SK-N-SH treated with all-trans-retinoic acid at 6 μM for 48 hours (cell line): Measurements from ENCODE around the gene UNC5C.

Experiments used
- ATAC-seq: fragments of 200-7000 bp; cut with Tn5 transposase; 3 replicates; pipeline ENCODE4 v1.9.1; 2020; ENCODE audit warnings: mild to moderate bottlenecking, moderate library complexity
- ARNTL ChIP-seq: fragments of 450-650 bp; formaldehyde crosslinking; IDR thresholded peaks from 2 replicates; pipeline ENCODE4 v1.5.0; 2020; ENCODE audit warnings: low read depth, mild to moderate bottlenecking, moderate library complexity, borderline replicate concordance
- CSDC2 ChIP-seq: fragments of 250-450 bp; sonication (Bioruptor Pico); IDR thresholded peaks from 2 replicates; pipeline ENCODE4 v1.5.0; 2020; ENCODE audit warnings: mild to moderate bottlenecking, moderate library complexity
- GLIS3 ChIP-seq: fragments of 250-450 bp; sonication (Bioruptor Pico); IDR thresholded peaks from 2 replicates; pipeline ENCODE4 v1.5.0; 2020; ENCODE audit warnings: mild to moderate bottlenecking, moderate library complexity
- ISL1 ChIP-seq: fragments of 250-450 bp; sonication (Bioruptor Pico); IDR thresholded peaks from 2 replicates; pipeline ENCODE4 v2.1.2; 2022; ENCODE audit warnings: mild to moderate bottlenecking, moderate library complexity
- OSR1 ChIP-seq: fragments of 250-450 bp; sonication (Bioruptor Pico); IDR thresholded peaks from 2 replicates; pipeline ENCODE4 v1.8.0; 2022; ENCODE audit warnings: moderate library complexity, mild to moderate bottlenecking, inconsistent platforms
- PPARA ChIP-seq: fragments of 250-450 bp; sonication (Bioruptor Pico); IDR thresholded peaks from 2 replicates; pipeline ENCODE4 v1.5.0; 2020; ENCODE audit warnings: mild to moderate bottlenecking, borderline replicate concordance
- RARB ChIP-seq: fragments of 250-450 bp; sonication (Bioruptor Pico); IDR thresholded peaks from 2 replicates; pipeline ENCODE4 v1.8.0; 2021; ENCODE audit warnings: mild to moderate bottlenecking, moderate library complexity
- SNAI2 ChIP-seq: fragments of 250-450 bp; sonication (Bioruptor Pico); IDR thresholded peaks from 2 replicates; pipeline ENCODE4 v1.5.0; 2020; ENCODE audit warnings: mild to moderate bottlenecking, moderate library complexity
- TCF4 ChIP-seq: fragments of 250-450 bp; sonication (Bioruptor Pico); IDR thresholded peaks from 2 replicates; pipeline ENCODE4 v1.8.0; 2021; ENCODE audit warnings: mild to moderate bottlenecking, moderate library complexity, borderline replicate concordance
- TOX ChIP-seq: fragments of 250-450 bp; sonication (Bioruptor Pico); IDR thresholded peaks from 2 replicates; pipeline ENCODE4 v1.8.0; 2021; ENCODE audit warnings: mild to moderate bottlenecking, moderate library complexity, borderline replicate concordance
- ZFP3 ChIP-seq: fragments of 250-450 bp; sonication (Bioruptor Pico); IDR thresholded peaks from 2 replicates; pipeline ENCODE4 v1.5.0; 2020; ENCODE audit warnings: mild to moderate bottlenecking, moderate library complexity
- ZNF70 ChIP-seq: fragments of 450-650 bp; formaldehyde crosslinking; IDR thresholded peaks from 2 replicates; pipeline ENCODE4 v1.5.0; 2020; ENCODE audit warnings: mild to moderate bottlenecking, moderate library complexity
- TF ChIP-seq, protein P1 (sequence below): fragments of 250-450 bp; sonication (Bioruptor Pico); IDR thresholded peaks from 2 replicates; pipeline ENCODE4 v1.5.0; 2020; ENCODE audit warnings: mild to moderate bottlenecking, moderate library complexity
- TF ChIP-seq, protein P2 (sequence below): fragments of 250-450 bp; sonication (Bioruptor Pico); IDR thresholded peaks from 2 replicates; pipeline ENCODE4 v1.8.0; 2021; ENCODE audit warnings: low read depth, mild to moderate bottlenecking, moderate library complexity, borderline replicate concordance
- TF ChIP-seq, protein P3 (sequence below): fragments of 250-450 bp; sonication (Bioruptor Pico); IDR thresholded peaks from 2 replicates; pipeline ENCODE4 v1.5.1; 2021; ENCODE audit warnings: mild to moderate bottlenecking, moderate library complexity
- TF ChIP-seq, protein P4 (sequence below): fragments of 250-450 bp; sonication (Bioruptor Pico); IDR thresholded peaks from 2 replicates; pipeline ENCODE4 v1.8.0; 2020; ENCODE audit warnings: mild to moderate bottlenecking, moderate library complexity, borderline replicate concordance

Gene UNC5C

DNA sequence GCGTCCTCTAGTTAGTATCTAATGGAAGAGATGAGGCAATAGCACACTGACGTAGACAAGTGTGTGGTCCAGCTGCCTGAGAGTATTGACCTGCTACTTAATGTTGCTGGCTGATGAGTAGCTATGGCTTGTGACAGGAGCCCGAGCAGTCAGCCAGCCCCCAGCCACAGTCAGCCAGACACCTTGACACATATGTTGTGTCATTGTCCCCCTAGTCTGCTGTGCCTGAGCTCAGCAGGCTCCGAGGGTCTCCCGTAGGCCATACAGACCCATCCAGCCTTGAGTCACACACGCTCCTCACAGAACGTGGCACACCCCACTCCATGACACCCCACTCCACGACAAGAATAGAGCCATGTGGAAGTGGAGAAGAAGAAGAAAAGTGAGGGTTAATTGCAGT lies 362.1 kb downstream of the UNC5C start:
- ATAC-seq = no peak
- TF ChIP-seq, protein P1, sequence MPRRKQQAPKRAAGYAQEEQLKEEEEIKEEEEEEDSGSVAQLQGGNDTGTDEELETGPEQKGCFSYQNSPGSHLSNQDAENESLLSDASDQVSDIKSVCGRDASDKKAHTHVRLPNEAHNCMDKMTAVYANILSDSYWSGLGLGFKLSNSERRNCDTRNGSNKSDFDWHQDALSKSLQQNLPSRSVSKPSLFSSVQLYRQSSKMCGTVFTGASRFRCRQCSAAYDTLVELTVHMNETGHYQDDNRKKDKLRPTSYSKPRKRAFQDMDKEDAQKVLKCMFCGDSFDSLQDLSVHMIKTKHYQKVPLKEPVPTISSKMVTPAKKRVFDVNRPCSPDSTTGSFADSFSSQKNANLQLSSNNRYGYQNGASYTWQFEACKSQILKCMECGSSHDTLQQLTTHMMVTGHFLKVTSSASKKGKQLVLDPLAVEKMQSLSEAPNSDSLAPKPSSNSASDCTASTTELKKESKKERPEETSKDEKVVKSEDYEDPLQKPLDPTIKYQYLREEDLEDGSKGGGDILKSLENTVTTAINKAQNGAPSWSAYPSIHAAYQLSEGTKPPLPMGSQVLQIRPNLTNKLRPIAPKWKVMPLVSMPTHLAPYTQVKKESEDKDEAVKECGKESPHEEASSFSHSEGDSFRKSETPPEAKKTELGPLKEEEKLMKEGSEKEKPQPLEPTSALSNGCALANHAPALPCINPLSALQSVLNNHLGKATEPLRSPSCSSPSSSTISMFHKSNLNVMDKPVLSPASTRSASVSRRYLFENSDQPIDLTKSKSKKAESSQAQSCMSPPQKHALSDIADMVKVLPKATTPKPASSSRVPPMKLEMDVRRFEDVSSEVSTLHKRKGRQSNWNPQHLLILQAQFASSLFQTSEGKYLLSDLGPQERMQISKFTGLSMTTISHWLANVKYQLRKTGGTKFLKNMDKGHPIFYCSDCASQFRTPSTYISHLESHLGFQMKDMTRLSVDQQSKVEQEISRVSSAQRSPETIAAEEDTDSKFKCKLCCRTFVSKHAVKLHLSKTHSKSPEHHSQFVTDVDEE (CRISPR knock-in tag) = no peak
- TF ChIP-seq CSDC2 = no peak
- TF ChIP-seq, protein P2, sequence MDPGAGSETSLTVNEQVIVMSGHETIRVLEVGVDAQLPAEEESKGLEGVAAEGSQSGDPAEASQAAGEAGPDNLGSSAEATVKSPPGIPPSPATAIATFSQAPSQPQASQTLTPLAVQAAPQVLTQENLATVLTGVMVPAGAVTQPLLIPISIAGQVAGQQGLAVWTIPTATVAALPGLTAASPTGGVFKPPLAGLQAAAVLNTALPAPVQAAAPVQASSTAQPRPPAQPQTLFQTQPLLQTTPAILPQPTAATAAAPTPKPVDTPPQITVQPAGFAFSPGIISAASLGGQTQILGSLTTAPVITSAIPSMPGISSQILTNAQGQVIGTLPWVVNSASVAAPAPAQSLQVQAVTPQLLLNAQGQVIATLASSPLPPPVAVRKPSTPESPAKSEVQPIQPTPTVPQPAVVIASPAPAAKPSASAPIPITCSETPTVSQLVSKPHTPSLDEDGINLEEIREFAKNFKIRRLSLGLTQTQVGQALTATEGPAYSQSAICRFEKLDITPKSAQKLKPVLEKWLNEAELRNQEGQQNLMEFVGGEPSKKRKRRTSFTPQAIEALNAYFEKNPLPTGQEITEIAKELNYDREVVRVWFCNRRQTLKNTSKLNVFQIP (CRISPR knock-in tag) = no peak
- TF ChIP-seq, protein P3, sequence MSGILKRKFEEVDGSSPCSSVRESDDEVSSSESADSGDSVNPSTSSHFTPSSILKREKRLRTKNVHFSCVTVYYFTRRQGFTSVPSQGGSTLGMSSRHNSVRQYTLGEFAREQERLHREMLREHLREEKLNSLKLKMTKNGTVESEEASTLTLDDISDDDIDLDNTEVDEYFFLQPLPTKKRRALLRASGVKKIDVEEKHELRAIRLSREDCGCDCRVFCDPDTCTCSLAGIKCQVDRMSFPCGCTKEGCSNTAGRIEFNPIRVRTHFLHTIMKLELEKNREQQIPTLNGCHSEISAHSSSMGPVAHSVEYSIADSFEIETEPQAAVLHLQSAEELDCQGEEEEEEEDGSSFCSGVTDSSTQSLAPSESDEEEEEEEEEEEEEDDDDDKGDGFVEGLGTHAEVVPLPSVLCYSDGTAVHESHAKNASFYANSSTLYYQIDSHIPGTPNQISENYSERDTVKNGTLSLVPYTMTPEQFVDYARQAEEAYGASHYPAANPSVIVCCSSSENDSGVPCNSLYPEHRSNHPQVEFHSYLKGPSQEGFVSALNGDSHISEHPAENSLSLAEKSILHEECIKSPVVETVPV (CRISPR knock-in tag) = no peak
- TF ChIP-seq GLIS3 (CRISPR knock-in tag) = no peak
- TF ChIP-seq, protein P4, sequence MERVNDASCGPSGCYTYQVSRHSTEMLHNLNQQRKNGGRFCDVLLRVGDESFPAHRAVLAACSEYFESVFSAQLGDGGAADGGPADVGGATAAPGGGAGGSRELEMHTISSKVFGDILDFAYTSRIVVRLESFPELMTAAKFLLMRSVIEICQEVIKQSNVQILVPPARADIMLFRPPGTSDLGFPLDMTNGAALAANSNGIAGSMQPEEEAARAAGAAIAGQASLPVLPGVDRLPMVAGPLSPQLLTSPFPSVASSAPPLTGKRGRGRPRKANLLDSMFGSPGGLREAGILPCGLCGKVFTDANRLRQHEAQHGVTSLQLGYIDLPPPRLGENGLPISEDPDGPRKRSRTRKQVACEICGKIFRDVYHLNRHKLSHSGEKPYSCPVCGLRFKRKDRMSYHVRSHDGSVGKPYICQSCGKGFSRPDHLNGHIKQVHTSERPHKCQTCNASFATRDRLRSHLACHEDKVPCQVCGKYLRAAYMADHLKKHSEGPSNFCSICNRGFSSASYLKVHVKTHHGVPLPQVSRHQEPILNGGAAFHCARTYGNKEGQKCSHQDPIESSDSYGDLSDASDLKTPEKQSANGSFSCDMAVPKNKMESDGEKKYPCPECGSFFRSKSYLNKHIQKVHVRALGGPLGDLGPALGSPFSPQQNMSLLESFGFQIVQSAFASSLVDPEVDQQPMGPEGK (CRISPR knock-in tag) = no peak
- TF ChIP-seq RARB = no peak
- no peak for TF ChIP-seq ISL1 (CRISPR knock-in tag)
- no peak for TF ChIP-seq ZFP3 (CRISPR knock-in tag)
- TF ChIP-seq OSR1 (CRISPR knock-in tag) = no peak
- no peak for TF ChIP-seq SNAI2
- TF ChIP-seq ZNF70 (CRISPR knock-in tag) = no peak

DNA sequence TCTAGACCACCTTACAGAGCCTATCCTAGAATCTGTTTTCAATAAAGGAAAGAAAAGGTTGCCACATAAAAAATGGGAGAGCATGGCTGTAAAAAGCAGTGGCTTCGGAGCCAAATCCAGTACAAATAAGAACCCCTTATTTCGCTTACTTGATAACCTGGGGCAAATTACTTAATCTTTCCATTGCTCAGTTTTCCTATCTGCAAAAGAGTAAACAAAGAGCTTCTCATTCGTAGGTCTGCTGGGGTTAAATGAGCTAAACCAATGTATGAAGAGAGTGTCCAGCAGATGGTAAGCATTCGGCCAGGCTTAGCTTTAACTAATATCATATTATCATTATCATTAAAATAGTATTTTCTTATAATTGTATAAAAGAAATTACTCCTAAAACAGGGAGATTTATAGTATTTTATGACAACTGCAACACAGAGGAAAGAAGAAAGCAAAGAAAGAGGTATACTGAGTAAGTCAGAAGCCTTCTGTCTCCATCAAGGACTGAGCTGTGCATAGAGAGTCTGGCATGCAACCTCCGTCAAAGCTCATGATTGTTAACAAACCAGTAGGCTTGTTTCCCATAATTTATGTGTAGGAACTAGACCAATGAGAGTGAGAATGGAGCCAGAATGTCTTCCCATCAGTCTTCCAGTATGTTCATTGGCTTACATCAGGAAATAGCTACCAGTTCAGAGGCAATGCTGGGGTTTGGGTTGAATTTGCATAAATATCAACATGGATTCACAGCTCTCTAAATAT lies 364.9 kb downstream of the UNC5C start:
- no peak for ATAC-seq
- TF ChIP-seq TOX (CRISPR knock-in tag) (no peak), ARNTL (CRISPR knock-in tag) (no peak), SNAI2 (no peak), TCF4 (CRISPR knock-in tag) (no peak), PPARA (CRISPR knock-in tag) (no peak), CSDC2 (no peak)
- TF ChIP-seq, protein P1 (CRISPR knock-in tag) = no peak
- TF ChIP-seq, protein P4 (CRISPR knock-in tag) = no peak
- TF ChIP-seq, all 23 proteins: peak for 0
